CD4-positive, alpha-beta T cell (primary cell): ENCODE results near the gene SMIM14. TPM values are rescaled to one million over a fixed set of nuclear protein-coding genes. Genes with fewer than 3 reads are reported as not detected.

ENCODE experiments used
- ATAC-seq: fragments of 200-7000 bp; cut with Tn5 transposase; one replicate; pipeline ENCODE4 v1.10.0; 2022; ENCODE audit warnings: mild to moderate bottlenecking; ENCODE audit not compliant: poor library complexity
- CTCF ChIA-PET: fragments of 350-600 bp; sonication (Branson Sonifier 250); formaldehyde crosslinking; loops from one replicate; lab custom pipeline; 2021; ENCODE audit warnings: antibody characterized with exemption, inconsistent platforms; lab: Charles Lee
- POLR2A ChIA-PET: fragments of 350-600 bp; sonication (Branson Sonifier 250); formaldehyde crosslinking; loops from one replicate; lab custom pipeline; 2021; ENCODE audit warnings: antibody characterized with exemption, inconsistent platforms; lab: Charles Lee
- DNase-seq, 14 experiments: peaks; one replicate each; pipeline ENCODE4 v3.0.0-alpha.2; 2013 to 2020; ENCODE audit warnings: mixed read lengths in 2 of 14
- H3K27ac ChIP-seq, 2 donors: one replicate each; pipeline versions ENCODE4 v1.5.1 to v1.7.0; 2013; ENCODE audit warnings: low read length in 2 of 2, low read depth in 1 of 2, mild to moderate bottlenecking in 1 of 2
- H3K27me3 ChIP-seq, 2 experiments: 1 replicate in 1 of 2; 2 replicates in 1 of 2; pipeline versions ENCODE4 v1.6.1 to v1.7.0; 2013; ENCODE audit warnings: low read length in 2 of 2, control low read depth in 1 of 2, mild to moderate bottlenecking in 1 of 2, moderate library complexity in 1 of 2; ENCODE audit not compliant: insufficient read depth in 2 of 2, control insufficient read depth in 1 of 2
- H3K36me3 ChIP-seq: one replicate; pipeline ENCODE4 v1.6.1; 2013; ENCODE audit warnings: low read length, control low read depth; ENCODE audit not compliant: insufficient read depth
- H3K4me1 ChIP-seq: one replicate; pipeline ENCODE4 v1.6.1; 2013; ENCODE audit warnings: low read length, control low read depth; ENCODE audit not compliant: insufficient read depth
- H3K4me3 ChIP-seq: one replicate; pipeline ENCODE4 v1.5.1; 2013; ENCODE audit warnings: mild to moderate bottlenecking, low read length, moderate library complexity
- H3K9me3 ChIP-seq, 2 experiments: 1 replicate in 1 of 2; 2 replicates in 1 of 2; pipeline versions ENCODE4 v1.6.1 to v1.7.0; 2013; ENCODE audit warnings: low read length in 2 of 2, mild to moderate bottlenecking in 2 of 2, control low read depth in 1 of 2, moderate library complexity in 1 of 2; ENCODE audit not compliant: control insufficient read depth in 1 of 2, insufficient read depth in 1 of 2
- H3K27ac Mint-ChIP-seq: one replicate; pipeline ENCODE4 v1.8.0; 2020; ENCODE audit warnings: mixed read lengths
- H3K27me3 Mint-ChIP-seq: one replicate; pipeline ENCODE4 v1.8.0; 2021; ENCODE audit warnings: mixed read lengths
- H3K36me3 Mint-ChIP-seq: one replicate; pipeline ENCODE4 v1.8.0; 2021; ENCODE audit warnings: low read depth, mixed read lengths
- H3K4me1 Mint-ChIP-seq: one replicate; pipeline ENCODE4 v1.8.0; 2021; ENCODE audit warnings: low read depth, mixed read lengths
- H3K4me3 Mint-ChIP-seq: one replicate; pipeline ENCODE4 v1.8.0; 2020; ENCODE audit warnings: mild to moderate bottlenecking, mixed read lengths
- H3K9me3 Mint-ChIP-seq: one replicate; pipeline ENCODE4 v1.8.0; 2020; ENCODE audit warnings: mixed read lengths
- CTCF ChIP-seq: fragments of 200-600 bp; IDR thresholded peaks from one replicate; pipeline ENCODE4 v1.8.0; 2022; ENCODE audit warnings: antibody characterized with exemption, mild to moderate bottlenecking
- intact Hi-C, 2 experiments: fragments of 100-400 bp; cut with DNase I in 1 of 2; cut with micrococcal nuclease in 1 of 2; formaldehyde crosslinking; loops; one replicate each; pipeline versions ENCODE4 v1.15.1 to v1.9.0; 2023 to 2025; cut with DNase I, micrococcal nuclease
- total RNA-seq, 174 experiments: library from RNA in 2 of 174; stranded (reverse) in 2 of 174; gene quantifications; one replicate each; pipeline ENCODE4 v1.2.3 and lab custom pipeline; 2021 to 2026

Gene SMIM14
- total RNA-seq, 2 experiments from 2014 or later = 2.0 to 3.1 TPM

- Mint-ChIP-seq H3K9me3 (no peaks in the 10 kb centered on the region), H3K27ac (no peak overlapping the region), H3K36me3 (peaks cover 17% of the 10 kb centered on the region), H3K4me1 (peaks cover 10% of the 10 kb centered on the region), H3K27me3 (no peaks in the 10 kb centered on the region), H3K4me3 (no peak overlapping the region)
- Histone ChIP-seq H3K36me3 (no peaks in the 10 kb centered on the region), H3K4me1 (no peaks in the 10 kb centered on the region), H3K27me3 (no peaks in the 10 kb centered on the region), H3K4me3 (no peak overlapping the region), H3K27ac (no peak overlapping the region), H3K9me3 (no peaks in the 10 kb centered on the region)
- no peak for TF ChIP-seq CTCF
- intact Hi-C loops = no loop called here
- ChIA-PET CTCF (no interaction called here), POLR2A (interaction anchor here (1.1 kb wide), 1 partner anchor 16 kb away, joined by 3 read pairs; no protein-coding TSS in a partner anchor)
- no peak for DNase-seq
- no peak for ATAC-seq
Measured at GRCh38 chr4:39621582-39621981, 17.1 kb downstream of the SMIM14 start.

GRCh38 chr4:39620551-39621313 lies 17.9 kb downstream of the SMIM14 start:
- H3K27ac ChIP-seq = no peak overlapping the region
- no peak overlapping the region for H3K4me3 ChIP-seq
- H3K4me3 Mint-ChIP-seq = no peak overlapping the region
- no peaks in the 10 kb centered on the region for H3K4me1 ChIP-seq
- TF ChIP-seq CTCF = no peak
- H3K9me3 Mint-ChIP-seq = no peaks in the 10 kb centered on the region
- H3K36me3 ChIP-seq = no peaks in the 10 kb centered on the region
- ATAC-seq (no peak), DNase-seq (no peak)
- intact Hi-C loops = no loop called here
- peaks cover 7% of the 10 kb centered on the region for H3K4me1 Mint-ChIP-seq
- H3K9me3 ChIP-seq = no peaks in the 10 kb centered on the region
- no peak overlapping the region for H3K27ac Mint-ChIP-seq
- POLR2A ChIA-PET = interaction anchor here (1.1 kb wide), 1 partner anchor 17 kb away, joined by 3 read pairs; no protein-coding TSS in a partner anchor
- H3K36me3 Mint-ChIP-seq = peaks cover 13% of the 10 kb centered on the region
- H3K27me3 ChIP-seq = no peaks in the 10 kb centered on the region
- CTCF ChIA-PET = no interaction called here
- no peaks in the 10 kb centered on the region for H3K27me3 Mint-ChIP-seq

GRCh38 chr4:39617534-39617933 lies 21.1 kb downstream of the SMIM14 start:
- Mint-ChIP-seq H3K4me1 (no peaks in the 10 kb centered on the region), H3K4me3 (no peak overlapping the region), H3K9me3 (no peaks in the 10 kb centered on the region), H3K27me3 (no peaks in the 10 kb centered on the region), H3K36me3 (no peaks in the 10 kb centered on the region), H3K27ac (no peak overlapping the region)
- intact Hi-C loops = no loop called here
- DNase-seq = no peak
- no peaks in the 10 kb centered on the region for H3K9me3 ChIP-seq
- ChIA-PET POLR2A (no interaction called here), CTCF (no interaction called here)
- H3K36me3 ChIP-seq = no peaks in the 10 kb centered on the region
- no peak overlapping the region for H3K4me3 ChIP-seq
- H3K4me1 ChIP-seq = no peaks in the 10 kb centered on the region
- no peak overlapping the region for H3K27ac ChIP-seq
- no peaks in the 10 kb centered on the region for H3K27me3 ChIP-seq
- ATAC-seq = no peak
- no peak for TF ChIP-seq CTCF
